GM12891 (cell line): ENCODE results near the gene DCTN2.
"Not testable (repeated sequence)": the region's sequence is repeated elsewhere in the genome, so short reads cannot be mapped to it uniquely, and the experiment has no call there.

Experiments
- POLR2A ChIP-seq: IDR thresholded peaks from 2 replicates; pipeline ENCODE4 v1.6.1; 2011; ENCODE audit warnings: low read depth, low read length, control low read depth
- POLR2AphosphoS5 ChIP-seq: IDR thresholded peaks from 2 replicates; pipeline ENCODE4 v1.6.1; 2011; ENCODE audit warnings: low read depth, low read length, control low read depth

GRCh38 chr12:57513677-57514076 lies 33.3 kb downstream of the DCTN2 start:
- TF ChIP-seq POLR2A, POLR2AphosphoS5: not testable (repeated sequence)
